Measurements from ENCODE around the gene SEMA5A. TPM values are rescaled to one million over a fixed set of nuclear protein-coding genes. Genes with fewer than 3 reads are reported as not detected.

Gene SEMA5A
- total and polyA plus RNA-seq, 2 of the 13 experiments (the other 11 are each of a cell fraction or from before 2014, with no cell fraction given), result 0.01 TPM; not detected in 1

GRCh38 chr5:9502864-9503263, 43.0 kb downstream of the SEMA5A start (continued):
- TF ChIP-seq PRDM15 (CRISPR knock-in tag; IDR thresholded peaks at IDR 0.05), result no peak
- TF ChIP-seq ZFY (CRISPR knock-in tag; IDR thresholded peaks at IDR 0.05), result no peak
- TF ChIP-seq HNF4A (CRISPR knock-in tag; IDR thresholded peaks at IDR 0.05), result no peak
- TF ChIP-seq KDM1A (CRISPR knock-in tag; IDR thresholded peaks at IDR 0.05), result no peak
- TF ChIP-seq MAZ (IDR thresholded peaks at IDR 0.05; ENCODE audit: borderline replicate concordance, low read depth, low read length), result no peak
- TF ChIP-seq MAZ (CRISPR knock-in tag; IDR thresholded peaks at IDR 0.05; ENCODE audit: low read depth), result no peak
- TF ChIP-seq TFE3 (CRISPR knock-in tag; IDR thresholded peaks at IDR 0.05), result no peak
- TF ChIP-seq ZZZ3 (CRISPR knock-in tag; IDR thresholded peaks at IDR 0.05; ENCODE audit: borderline replicate concordance), result no peak
- no peak for TF ChIP-seq NFRKB (IDR thresholded peaks at IDR 0.05)
- TF ChIP-seq ZNF577 (CRISPR knock-in tag; IDR thresholded peaks at IDR 0.05; ENCODE audit: borderline replicate concordance, low read depth), result no peak
- TF ChIP-seq REL (CRISPR knock-in tag; conservative IDR thresholded peaks at IDR 0.05), result no peak
- TF ChIP-seq NKX3-1 (CRISPR knock-in tag; IDR thresholded peaks at IDR 0.05), result no peak
